Measurements from ENCODE around the gene JADE1. TPM values are rescaled to one million over a fixed set of nuclear protein-coding genes. Genes with fewer than 3 reads are reported as not detected.

The JADE1 gene
- total and polyA plus RNA-seq, 2 of the 13 experiments (the other 11 are each of a cell fraction or from before 2014, with no cell fraction given): 5.4 to 19.3 TPM

- ChIA-PET CTCF (ENCODE audit: low intra/inter-chr PET ratio, low total read pairs) (no interaction called here), POLR2A (no interaction called here)
- in situ Hi-C loops (cut with HindIII; ENCODE audit: extremely low pct_ligation_motif_present, low pct_unique_long_range_greater_than_20kb) (no loop called here), intact Hi-C loops (cut with micrococcal nuclease; ENCODE audit: unreplicated experiment) (no loop called here)
- ATAC-seq (no peak), DNase-seq (ENCODE audit: low spot score) (no peak), FAIRE-seq (no peak)
- Histone ChIP-seq H3K4me1 (ENCODE audit: insufficient read depth, low read length) (no peaks in the 10 kb centered on the region), H3K27ac (ENCODE audit: extremely low read length, insufficient read depth, low read length) (no peak overlapping the region), H3K36me3 (replicated peaks in 1 of 2; ENCODE audit: control insufficient read depth in 1 of 2, insufficient read depth in 2 of 2, low read length in 2 of 2) (no peaks in the 10 kb centered on the region), H4K20me1 (ENCODE audit: insufficient read depth, low read length) (no peaks in the 10 kb centered on the region), H3K4me3 (replicated peaks in 1 of 3; ENCODE audit: insufficient read depth in 1 of 3, low read depth in 2 of 3, low read length in 3 of 3) (no peak overlapping the region), H3K79me2 (ENCODE audit: insufficient read depth, low read length) (no peaks in the 10 kb centered on the region), H3K9ac (ENCODE audit: insufficient read depth, low read depth, low read length) (no peak overlapping the region), H3K9me3 (ENCODE audit: low read length) (no peaks in the 10 kb centered on the region), H2AFZ (ENCODE audit: low read length) (no peak overlapping the region), H3K4me2 (ENCODE audit: low read depth, low read length) (no peak overlapping the region), H3K27me3 (ENCODE audit: control insufficient read depth in 1 of 2, insufficient read depth in 2 of 2, low read length in 2 of 2) (no peaks in the 10 kb centered on the region)
- no peak for TF ChIP-seq ZNF800 (CRISPR knock-in tag; IDR thresholded peaks at IDR 0.05)
- no peak for TF ChIP-seq LCORL (IDR thresholded peaks at IDR 0.05)
- no peak for TF ChIP-seq LCORL (CRISPR knock-in tag; IDR thresholded peaks at IDR 0.05)
- no peak for TF ChIP-seq ZNF749 (CRISPR knock-in tag; IDR thresholded peaks at IDR 0.05; ENCODE audit: borderline replicate concordance)
- no peak for TF ChIP-seq ZNF660 (CRISPR knock-in tag; IDR thresholded peaks at IDR 0.05; ENCODE audit: borderline replicate concordance, low read depth)
- no peak for TF ChIP-seq ZNF839 (CRISPR knock-in tag; IDR thresholded peaks at IDR 0.05; ENCODE audit: borderline replicate concordance)
- no peak for TF ChIP-seq SP5 (CRISPR knock-in tag; IDR thresholded peaks at IDR 0.05; ENCODE audit: borderline replicate concordance, low read depth)
- TF ChIP-seq ZNF562 (CRISPR knock-in tag; IDR thresholded peaks at IDR 0.05; ENCODE audit: borderline replicate concordance): no peak
- TF ChIP-seq SCMH1 (CRISPR knock-in tag; IDR thresholded peaks at IDR 0.05; ENCODE audit: borderline replicate concordance): no peak
- no peak for TF ChIP-seq NFYC (CRISPR knock-in tag; IDR thresholded peaks at IDR 0.05)
- TF ChIP-seq ZMYM3 (CRISPR knock-in tag; IDR thresholded peaks at IDR 0.05): no peak
- TF ChIP-seq ZNF354B (CRISPR knock-in tag; IDR thresholded peaks at IDR 0.05): no peak
- no peak for TF ChIP-seq HMGXB4 (CRISPR knock-in tag; IDR thresholded peaks at IDR 0.05; ENCODE audit: borderline replicate concordance in 1 of 2, low read depth in 1 of 2)
- TF ChIP-seq JARID2 (CRISPR knock-in tag; IDR thresholded peaks at IDR 0.05; ENCODE audit: insufficient replicate concordance): no peak
- no peak for TF ChIP-seq SRSF4 (IDR thresholded peaks at IDR 0.05; ENCODE audit: low read depth, low read length, poor library complexity, severe bottlenecking)
- TF ChIP-seq NR2F1 (CRISPR knock-in tag; IDR thresholded peaks at IDR 0.05): no peak
- TF ChIP-seq ARHGAP35 (CRISPR knock-in tag; IDR thresholded peaks at IDR 0.05; ENCODE audit: borderline replicate concordance): no peak
- no peak for TF ChIP-seq FOXO1 (CRISPR knock-in tag; IDR thresholded peaks at IDR 0.05)
- TF ChIP-seq TCF12 (IDR thresholded peaks at IDR 0.05): no peak
- no peak for TF ChIP-seq TCF12 (CRISPR knock-in tag; IDR thresholded peaks at IDR 0.05)
- no peak for TF ChIP-seq TERF1 (CRISPR knock-in tag; IDR thresholded peaks at IDR 0.05)
- BruUV-seq (replicated peaks): no TSS peak
Observed at GRCh38 chr4:128915544-128915943, 106.0 kb downstream of the JADE1 start.
